B cell (primary cell): Measurements from ENCODE around the gene C1orf122. TPM values are rescaled to one million over a fixed set of nuclear protein-coding genes. Genes with fewer than 3 reads are reported as not detected.

Experiments used
- ATAC-seq: fragments of 200-7000 bp; cut with Tn5 transposase; one replicate; pipeline ENCODE4 v1.10.0; 2021; ENCODE audit warnings: low read depth, mild to moderate bottlenecking, moderate number of reproducible peaks, moderate library complexity
- CTCF ChIA-PET: fragments of 350-600 bp; sonication (Branson Sonifier 250); formaldehyde crosslinking; loops from one replicate; lab custom pipeline; 2021; ENCODE audit warnings: antibody characterized with exemption, inconsistent platforms; lab: Charles Lee
- POLR2A ChIA-PET: fragments of 350-600 bp; sonication (Branson Sonifier 250); formaldehyde crosslinking; loops from one replicate; lab custom pipeline; 2021; ENCODE audit warnings: antibody characterized with exemption; lab: Charles Lee
- DNase-seq: peaks from one replicate; pipeline ENCODE4 v3.0.0; 2013
- H2AFZ ChIP-seq: 2 replicates; pipeline ENCODE4 v1.6.1; 2012; ENCODE audit warnings: mild to moderate bottlenecking, low read depth, low read length; ENCODE audit not compliant: insufficient read depth, poor library complexity, severe bottlenecking
- H3K27ac ChIP-seq, 2 donors: 1 replicate in 1 of 2; 2 replicates in 1 of 2; pipeline ENCODE4 v1.5.1; 2012 to 2013; ENCODE audit warnings: low read length in 2 of 2, mild to moderate bottlenecking in 2 of 2, moderate library complexity in 1 of 2
- H3K27me3 ChIP-seq, 4 experiments: fragments of 200-600 bp in 1 of 4; sonication (generic) in 1 of 4; replicated peaks in 1 of 4; 1 replicate in 2 of 4; 2 replicates in 2 of 4; pipeline versions ENCODE4 v1.6.1 to v1.7.0; 2013 to 2016; ENCODE audit warnings: low read length in 3 of 4, mild to moderate bottlenecking in 2 of 4, mixed read lengths in 1 of 4, moderate library complexity in 1 of 4; ENCODE audit not compliant: insufficient read depth in 4 of 4, control insufficient read depth in 3 of 4; ENCODE audit errors: control extremely low read depth in 1 of 4
- H3K36me3 ChIP-seq, 2 experiments: replicated peaks in 1 of 2; 1 replicate in 1 of 2; 2 replicates in 1 of 2; pipeline versions ENCODE4 v1.6.1 to v1.7.1; 2013; ENCODE audit warnings: low read length in 1 of 2; ENCODE audit not compliant: insufficient read depth in 2 of 2, control insufficient read depth in 1 of 2; ENCODE audit errors: control extremely low read depth in 1 of 2, extremely low read depth in 1 of 2
- H3K4me1 ChIP-seq, 2 donors: fragments of 200-600 bp in 1 of 2; sonication (generic) in 1 of 2; 1 replicate in 1 of 2; 2 replicates in 1 of 2; pipeline versions ENCODE4 v1.5.1 to v1.6.1; 2013 to 2017; ENCODE audit warnings: low read length in 2 of 2; ENCODE audit not compliant: control insufficient read depth in 2 of 2, insufficient read depth in 2 of 2
- H3K4me2 ChIP-seq: replicated peaks from 2 replicates; pipeline ENCODE3; 2012; ENCODE audit warnings: mild to moderate bottlenecking, low read depth, low read length; ENCODE audit not compliant: poor library complexity, severe bottlenecking
- H3K4me3 ChIP-seq, 5 experiments: fragments of 200-600 bp in 1 of 5; sonication (generic) in 1 of 5; 1 replicate in 3 of 5; 2 replicates in 2 of 5; pipeline versions ENCODE4 v1.5.1 to v1.7.0; 2011 to 2016; ENCODE audit warnings: low read length in 4 of 5, mild to moderate bottlenecking in 4 of 5, low read depth in 2 of 5, control low read depth in 1 of 5, moderate library complexity in 1 of 5; ENCODE audit not compliant: insufficient read depth in 1 of 5; ENCODE audit errors: control extremely low read depth in 1 of 5, extremely low read depth in 1 of 5
- H3K79me2 ChIP-seq: fragments of 200-600 bp; sonication (generic); one replicate; pipeline ENCODE4 v1.6.0; 2016; ENCODE audit warnings: low read length; ENCODE audit not compliant: control insufficient read depth, insufficient read depth
- H3K9ac ChIP-seq: fragments of 200-600 bp; sonication (generic); 2 replicates; pipeline ENCODE4 v1.6.1; 2017; ENCODE audit warnings: mild to moderate bottlenecking, low read length, moderate library complexity
- H3K9me3 ChIP-seq, 3 donors: one replicate each; pipeline versions ENCODE4 v1.6.1 to v1.7.1; 2013; ENCODE audit warnings: low read length in 2 of 3; ENCODE audit not compliant: control insufficient read depth in 2 of 3, insufficient read depth in 1 of 3; ENCODE audit errors: control extremely low read depth in 1 of 3
- H4K20me1 ChIP-seq: 2 replicates; pipeline ENCODE4 v1.6.0; 2012; ENCODE audit warnings: mild to moderate bottlenecking, low read length; ENCODE audit not compliant: insufficient read depth, control insufficient read depth, poor library complexity, severe bottlenecking
- H3K27ac Mint-ChIP-seq: one replicate; pipeline ENCODE4 v1.8.0; 2021; ENCODE audit warnings: mixed read lengths
- H3K27me3 Mint-ChIP-seq: one replicate; pipeline ENCODE4 v1.8.0; 2021; ENCODE audit warnings: mixed read lengths
- H3K4me1 Mint-ChIP-seq: one replicate; pipeline ENCODE4 v1.8.0; 2021; ENCODE audit warnings: mixed read lengths
- H3K4me3 Mint-ChIP-seq: one replicate; pipeline ENCODE4 v1.8.0; 2021; ENCODE audit warnings: mixed read lengths
- H3K9me3 Mint-ChIP-seq: one replicate; pipeline ENCODE4 v1.8.0; 2022; ENCODE audit warnings: mixed read lengths; ENCODE audit not compliant: insufficient read depth
- EZH2 ChIP-seq: IDR thresholded peaks from 2 replicates; pipeline ENCODE4 v1.6.1; 2012; ENCODE audit warnings: borderline replicate concordance, low read depth, mild to moderate bottlenecking, moderate library complexity, low read length; ENCODE audit not compliant: insufficient read depth, poor library complexity, severe bottlenecking
- WGBS: methylation state at CpG from one replicate; pipeline ENCODE4 v1.1.5; 2013; ENCODE audit warnings: missing lambda C conversion rate; ENCODE audit not compliant: insufficient coverage; 5-methylcytosine and 5-hydroxymethylcytosine counted together
- intact Hi-C: fragments of 100-400 bp; cut with micrococcal nuclease; formaldehyde crosslinking; loops from one replicate; pipeline ENCODE4 v1.10.0; 2022
- polyA plus RNA-seq: library from polyadenylated mRNA; depleted of rRNA; stranded (reverse); fragments of >200 nt; gene quantifications from 2 replicates; pipeline ENCODE4 v1.2.3, GENCODE V29; 2012
- total RNA-seq, 2 donors: library from RNA; stranded (reverse); fragments of 120-200 nt in 1 of 2; gene quantifications; 1 replicate in 1 of 2; 2 replicates in 1 of 2; pipeline versions ENCODE4 v1.2.3 to v1.2.4, GENCODE V29; 2013 to 2022
- TF ChIP-seq, protein P1 (sequence below): fragments of 200-600 bp; IDR thresholded peaks from one replicate; pipeline ENCODE4 v1.8.0; 2022; ENCODE audit warnings: antibody characterized with exemption, mild to moderate bottlenecking

The C1orf122 gene
- total and polyA plus RNA-seq, 2 donors (not counting 1 experiment from before 2014, with no cell fraction given) = 15.7 to 16.9 TPM

DNA sequence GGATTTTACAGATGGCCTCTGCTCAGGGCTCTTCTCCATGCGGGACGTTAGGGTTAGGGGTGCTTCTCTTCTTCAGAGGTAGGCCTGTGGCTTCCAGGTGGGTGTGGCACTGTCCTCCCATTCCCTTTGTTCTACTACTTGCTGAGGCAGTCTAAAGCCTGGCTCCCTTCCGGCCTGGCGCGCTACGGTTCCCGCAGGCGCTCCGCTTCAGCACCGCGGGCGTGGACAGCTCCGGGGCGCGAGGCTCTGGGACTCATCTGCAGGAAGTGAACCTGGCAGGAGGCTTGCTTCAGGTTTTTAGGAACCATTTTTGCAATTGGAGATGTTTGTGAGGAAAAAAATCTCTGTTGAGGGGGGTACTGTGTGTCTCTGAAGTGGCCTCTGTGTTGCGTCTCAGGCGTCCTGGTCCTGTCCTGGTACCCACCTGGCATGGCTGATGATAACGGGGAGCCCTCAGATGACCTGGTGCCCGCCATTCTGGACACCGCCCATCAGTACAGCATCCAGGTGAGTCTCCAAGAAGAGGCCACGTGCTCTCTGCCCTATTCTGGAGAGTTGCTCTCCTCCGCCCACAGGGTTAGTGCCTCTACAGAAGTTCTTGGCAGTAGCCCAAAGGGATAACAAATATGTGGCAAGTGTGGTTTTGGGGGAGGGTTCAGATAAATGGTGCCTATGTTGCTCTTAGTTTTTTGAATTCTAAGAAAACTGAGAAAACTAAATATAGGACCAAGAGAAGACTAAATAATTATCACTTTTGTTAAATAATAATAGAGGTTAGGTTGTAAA lies 12.1 kb upstream of the C1orf122 start:
- POLR2A ChIA-PET = no interaction called here
- Mint-ChIP-seq H3K4me1 (peaks cover 18% of the 10 kb centered on the region), H3K9me3 (no peaks in the 10 kb centered on the region), H3K27ac (no peak overlapping the region), H3K4me3 (peak overlapping the region; percentile 85), H3K27me3 (peaks cover 9% of the 10 kb centered on the region)
- intact Hi-C loops = loop anchor here (2.0 kb wide), 1 partner anchor 15 kb away; no protein-coding TSS in a partner anchor
- Histone ChIP-seq H4K20me1 (peaks cover 11% of the 10 kb centered on the region), H3K27ac (no peak overlapping the region), H3K4me1 (peaks cover 15 to 18% of the 10 kb centered on the region in 2 donors), H3K36me3 (peaks cover 0 to 11% of the 10 kb centered on the region in 2 experiments), H3K9me3 (no peaks in the 10 kb centered on the region), H3K4me3 (peak overlapping the region in 1 of 5 experiments; percentile 66), H3K9ac (no peak overlapping the region), H3K27me3 (peaks cover 0 to 16% (median under 1%) of the 10 kb centered on the region in 4 experiments), H3K4me2 (peak overlapping the region; percentile 93), H3K79me2 (no peaks in the 10 kb centered on the region), H2AFZ (peak overlapping the region; percentile 84)
- ATAC-seq (no peak), DNase-seq (peak; percentile 47)
- WGBS = 47% methylated on average over 19 of the region's 22 CpGs
- CTCF ChIA-PET = no interaction called here
- TF ChIP-seq, protein P1, sequence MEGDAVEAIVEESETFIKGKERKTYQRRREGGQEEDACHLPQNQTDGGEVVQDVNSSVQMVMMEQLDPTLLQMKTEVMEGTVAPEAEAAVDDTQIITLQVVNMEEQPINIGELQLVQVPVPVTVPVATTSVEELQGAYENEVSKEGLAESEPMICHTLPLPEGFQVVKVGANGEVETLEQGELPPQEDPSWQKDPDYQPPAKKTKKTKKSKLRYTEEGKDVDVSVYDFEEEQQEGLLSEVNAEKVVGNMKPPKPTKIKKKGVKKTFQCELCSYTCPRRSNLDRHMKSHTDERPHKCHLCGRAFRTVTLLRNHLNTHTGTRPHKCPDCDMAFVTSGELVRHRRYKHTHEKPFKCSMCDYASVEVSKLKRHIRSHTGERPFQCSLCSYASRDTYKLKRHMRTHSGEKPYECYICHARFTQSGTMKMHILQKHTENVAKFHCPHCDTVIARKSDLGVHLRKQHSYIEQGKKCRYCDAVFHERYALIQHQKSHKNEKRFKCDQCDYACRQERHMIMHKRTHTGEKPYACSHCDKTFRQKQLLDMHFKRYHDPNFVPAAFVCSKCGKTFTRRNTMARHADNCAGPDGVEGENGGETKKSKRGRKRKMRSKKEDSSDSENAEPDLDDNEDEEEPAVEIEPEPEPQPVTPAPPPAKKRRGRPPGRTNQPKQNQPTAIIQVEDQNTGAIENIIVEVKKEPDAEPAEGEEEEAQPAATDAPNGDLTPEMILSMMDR = no peak
- TF ChIP-seq EZH2 = no peak
